GM23338 (cell line): Measurements from ENCODE around the gene ACAP1.

ENCODE experiments used
- CREB1 ChIP-seq: fragments of 250-450 bp; sonication (Bioruptor Pico); IDR thresholded peaks from 2 replicates; pipeline ENCODE4 v1.5.0; 2020; ENCODE audit warnings: low read depth, mild to moderate bottlenecking, moderate library complexity
- CTCF ChIP-seq, 2 experiments: fragments of 200-600 bp in 1 of 2; sonication (generic) in 1 of 2; conservative IDR thresholded peaks; 2 replicates each; pipeline versions ENCODE4 v1.5.1 to v1.6.1; 2016 to 2017; ENCODE audit warnings: antibody characterized with exemption in 2 of 2, low read depth in 2 of 2, mild to moderate bottlenecking in 2 of 2, moderate library complexity in 1 of 2
- ETS1 ChIP-seq: IDR thresholded peaks from 2 replicates; pipeline ENCODE4 v1.6.1; 2016; ENCODE audit warnings: antibody characterized with exemption
- EZH2 ChIP-seq: fragments of 200-600 bp; sonication (generic); IDR thresholded peaks from one replicate; pipeline ENCODE4 v1.8.0; 2017; ENCODE audit warnings: antibody characterized with exemption, mild to moderate bottlenecking, low read depth; ENCODE audit not compliant: unreplicated experiment
- EZH2phosphoT487 ChIP-seq: fragments of 200-600 bp; sonication (generic); IDR thresholded peaks from one replicate; pipeline ENCODE4 v1.8.1; 2018; ENCODE audit warnings: antibody characterized with exemption; ENCODE audit not compliant: unreplicated experiment
- JUNB ChIP-seq: IDR thresholded peaks from one replicate; pipeline ENCODE4 v1.6.1; 2016; ENCODE audit warnings: antibody characterized with exemption; ENCODE audit not compliant: unreplicated experiment
- NANOG ChIP-seq: IDR thresholded peaks from 2 replicates; pipeline ENCODE4 v1.6.1; 2016; ENCODE audit warnings: antibody characterized with exemption, borderline replicate concordance
- POLR2AphosphoS5 ChIP-seq: IDR thresholded peaks from 2 replicates; pipeline ENCODE4 v1.6.1; 2016; ENCODE audit warnings: antibody characterized with exemption, low read depth
- REST ChIP-seq: IDR thresholded peaks from one replicate; pipeline ENCODE4 v1.6.1; 2018; ENCODE audit warnings: antibody characterized with exemption; ENCODE audit not compliant: unreplicated experiment
- STAT1 ChIP-seq: IDR thresholded peaks from one replicate; pipeline ENCODE4 v1.6.1; 2016; ENCODE audit warnings: antibody characterized with exemption; ENCODE audit not compliant: unreplicated experiment
- ZNF114 ChIP-seq: fragments of 250-450 bp; sonication (Bioruptor Pico); IDR thresholded peaks from 2 replicates; pipeline ENCODE4 v1.5.0; 2020; ENCODE audit warnings: mild to moderate bottlenecking, moderate library complexity

- TF ChIP-seq EZH2phosphoT487 (no peak), CTCF (conservative IDR thresholded peaks at IDR 0.05; ENCODE audit: low read depth in 2 of 2) (no peak), CREB1 (no peak), ZNF114 (no peak), REST (no peak), POLR2AphosphoS5 (peak; percentile 30; the same call in 1 of the 2 replicates), EZH2 (no peak), JUNB (no peak), NANOG (no peak), ETS1 (no peak), STAT1 (no peak)
Observed at GRCh38 chr17:7309628-7310027, 26.7 kb upstream of the ACAP1 start.
